Endothelial cell of umbilical vein (primary cell): ENCODE results near the gene LRRC3C. TPM values are rescaled to one million over a fixed set of nuclear protein-coding genes. Genes with fewer than 3 reads are reported as not detected.
"Not testable (repeated sequence)": the region's sequence is repeated elsewhere in the genome, so short reads cannot be mapped to it uniquely, and the experiment has no call there.

Experiments
- BruUV-seq: library from RNA; stranded (reverse); fragments of 400-500 nt; replicated peaks from 2 replicates; lab custom pipeline; 2021; lab: Mats Ljungman, UMichigan
- CTCF ChIA-PET: fragments of 300-600, 350-600 bp; sonication (Branson Sonifier 250); formaldehyde crosslinking; loops from one replicate; lab custom pipeline; 2021; ENCODE audit warnings: antibody characterized with exemption, inconsistent platforms; lab: Charles Lee
- POLR2A ChIA-PET: fragments of 300-600, 350-600 bp; sonication (Branson Sonifier 250); formaldehyde crosslinking; loops from one replicate; lab custom pipeline; 2021; ENCODE audit warnings: antibody characterized with exemption, inconsistent platforms; lab: Charles Lee
- DNase-seq: peaks from one replicate; pipeline ENCODE4 v3.0.0-alpha.2; 2011; ENCODE audit warnings: low read depth, low spot score
- FAIRE-seq: peaks from 2 replicates; lab custom pipeline; 2011; peaks lifted over from hg19 to GRCh38; lab: Jason Lieb, UNC
- H2AFZ ChIP-seq: 2 replicates; pipeline ENCODE4 v1.6.0; 2012; ENCODE audit warnings: low read depth, low read length, control low read depth, inconsistent platforms
- H3K27ac ChIP-seq: 2 replicates; pipeline ENCODE4 v1.5.1; 2011; ENCODE audit warnings: low read depth, mild to moderate bottlenecking, control low read depth, low read length, moderate library complexity; ENCODE audit not compliant: insufficient read depth
- H3K27me3 ChIP-seq, 2 experiments: 2 replicates each; pipeline versions ENCODE4 v1.6.0 to v1.6.1; 2011; ENCODE audit warnings: low read length in 2 of 2, mixed read lengths in 1 of 2; ENCODE audit not compliant: control insufficient read depth in 2 of 2, insufficient read depth in 2 of 2
- H3K36me3 ChIP-seq, 2 experiments: 2 replicates in 1 of 2; 3 replicates in 1 of 2; pipeline ENCODE4 v1.5.1; 2011; ENCODE audit warnings: low read length in 2 of 2, mild to moderate bottlenecking in 1 of 2, moderate library complexity in 1 of 2; ENCODE audit not compliant: control insufficient read depth in 2 of 2, insufficient read depth in 2 of 2; ENCODE audit errors: extremely low read depth in 1 of 2
- H3K4me1 ChIP-seq: 3 replicates; pipeline ENCODE4 v1.5.1; 2011; ENCODE audit warnings: mild to moderate bottlenecking, low read length; ENCODE audit not compliant: control insufficient read depth, insufficient read depth; ENCODE audit errors: extremely low read depth
- H3K4me2 ChIP-seq: 2 replicates; pipeline ENCODE4 v1.6.1; 2011; ENCODE audit warnings: low read length, control low read depth, mixed read lengths; ENCODE audit not compliant: insufficient read depth
- H3K4me3 ChIP-seq, 3 experiments: fragments of 200-600 bp in 1 of 3; sonication (generic), shearing (Covaris generic) in 1 of 3; replicated peaks in 1 of 3; 2 replicates each; pipeline ENCODE4 v1.5.1; 2011 to 2016; ENCODE audit warnings: control low read depth in 3 of 3, low read length in 3 of 3, mild to moderate bottlenecking in 2 of 3, inconsistent platforms in 1 of 3, low read depth in 1 of 3, moderate library complexity in 1 of 3; ENCODE audit not compliant: insufficient read depth in 1 of 3
- H3K79me2 ChIP-seq: 2 replicates; pipeline ENCODE4 v1.6.0; 2012; ENCODE audit warnings: low read length, inconsistent platforms; ENCODE audit not compliant: control insufficient read depth, insufficient read depth
- H3K9ac ChIP-seq: replicated peaks from 2 replicates; pipeline ENCODE3; 2011; ENCODE audit warnings: low read length, control low read depth; ENCODE audit not compliant: insufficient read depth; ENCODE audit errors: extremely low read depth
- H3K9me1 ChIP-seq: replicated peaks from 3 replicates; pipeline ENCODE4 v1.6.0; 2011; ENCODE audit warnings: mild to moderate bottlenecking, low read length; ENCODE audit not compliant: control insufficient read depth, insufficient read depth; ENCODE audit errors: extremely low read depth
- H3K9me3 ChIP-seq: replicated peaks from 2 replicates; pipeline ENCODE4 v1.5.1; 2012; ENCODE audit warnings: low read length, inconsistent platforms; ENCODE audit not compliant: control insufficient read depth, insufficient read depth
- H4K20me1 ChIP-seq: replicated peaks from 2 replicates; pipeline ENCODE3; 2011; ENCODE audit warnings: mild to moderate bottlenecking, low read length; ENCODE audit not compliant: control insufficient read depth, insufficient read depth; ENCODE audit errors: extremely low read depth
- CTCF ChIP-seq, 2 donors: IDR thresholded peaks; 1 replicate in 1 of 2; 2 replicates in 1 of 2; pipeline ENCODE4 v1.5.1; 2011; ENCODE audit warnings: low read length in 2 of 2, mild to moderate bottlenecking in 2 of 2, moderate library complexity in 2 of 2, control low read depth in 1 of 2, inconsistent platforms in 1 of 2, low read depth in 1 of 2; ENCODE audit not compliant: insufficient read depth in 1 of 2; ENCODE audit errors: extremely low read depth in 1 of 2
- EZH2 ChIP-seq: IDR thresholded peaks from 2 replicates; pipeline ENCODE4 v1.6.1; 2012; ENCODE audit warnings: borderline replicate concordance, low read depth, mild to moderate bottlenecking, moderate library complexity, low read length, inconsistent platforms; ENCODE audit not compliant: severe bottlenecking
- FOS ChIP-seq: IDR thresholded peaks from 2 replicates; pipeline ENCODE4 v1.6.1; 2011; ENCODE audit warnings: mild to moderate bottlenecking, low read length, moderate library complexity, borderline replicate concordance; ENCODE audit not compliant: insufficient read depth
- JUN ChIP-seq: IDR thresholded peaks from 2 replicates; pipeline ENCODE4 v1.6.1; 2011; ENCODE audit warnings: borderline replicate concordance, low read depth; ENCODE audit not compliant: insufficient read length, insufficient read depth
- MYC ChIP-seq: IDR thresholded peaks from one replicate; pipeline ENCODE4 v1.6.1; 2011; ENCODE audit warnings: mild to moderate bottlenecking, low read depth, low read length
- POLR2A ChIP-seq: IDR thresholded peaks from 2 replicates; pipeline ENCODE4 v1.6.1; 2012; ENCODE audit warnings: low read depth, mild to moderate bottlenecking, control low read depth, low read length
- dilution Hi-C: fragments of 300-500 bp; cut with MboI; formaldehyde crosslinking; loops from one replicate; pipeline ENCODE4 v1.15.0; 2019; ENCODE audit warnings: low sequenced_read_pairs; ENCODE audit not compliant: extremely low pct_ligation_motif_present
- intact Hi-C: fragments of 100-400 bp; cut with micrococcal nuclease; formaldehyde crosslinking; loops from one replicate; pipeline ENCODE4 v1.10.0; 2022
- polyA plus RNA-seq, 4 experiments: library from polyadenylated mRNA; depleted of rRNA in 3 of 4; stranded (reverse) in 3 of 4; unstranded in 1 of 4; fragments of >200 nt; gene quantifications; 2 replicates each; pipeline versions ENCODE4 v1.2.1 to v1.2.3, GENCODE V29; 2011 to 2012; ENCODE audit warnings: missing spikeins in 1 of 4
- total RNA-seq: library from RNA; stranded (reverse); gene quantifications from 2 replicates; pipeline ENCODE4 v1.2.3, GENCODE V29; 2021

The LRRC3C gene
- total and polyA plus RNA-seq, 2 donors (not counting 3 experiments of a cell fraction or from before 2014, with no cell fraction given), result not detected

- Histone ChIP-seq H3K79me2 (no peaks in the 10 kb centered on the region), H3K36me3 (no peaks in the 10 kb centered on the region), H3K4me3 (no peak overlapping the region), H3K9me1 (no peaks in the 10 kb centered on the region), H3K4me1 (no peaks in the 10 kb centered on the region), H3K9me3 (no peaks in the 10 kb centered on the region), H3K9ac (no peak overlapping the region), H3K27ac (no peak overlapping the region), H3K27me3 (peaks cover 0 to 3% of the 10 kb centered on the region in 2 experiments), H4K20me1 (no peaks in the 10 kb centered on the region), H3K4me2 (no peak overlapping the region), H2AFZ (no peak overlapping the region)
- intact Hi-C loops (no loop called here), dilution Hi-C loops (no loop called here)
- FAIRE-seq (no peak), DNase-seq (no peak)
- POLR2A ChIA-PET, result no interaction called here
- TF ChIP-seq POLR2A (no peak), MYC (no peak), FOS (no peak), JUN (no peak), CTCF (IDR thresholded peaks at IDR 0.05; ENCODE audit: extremely low read depth in 1 of 2, insufficient read depth in 1 of 2, low read depth in 1 of 2, low read length in 2 of 2) (no peak), EZH2 (no peak)
- no TSS peak for BruUV-seq
- CTCF ChIA-PET, result interaction anchor here (2.9 kb wide), 1 partner anchor 12 kb away, joined by 9 read pairs; no protein-coding TSS in a partner anchor
Measured at GRCh38 chr17:39946551-39947330, 19.2 kb downstream of the LRRC3C start.

DNA sequence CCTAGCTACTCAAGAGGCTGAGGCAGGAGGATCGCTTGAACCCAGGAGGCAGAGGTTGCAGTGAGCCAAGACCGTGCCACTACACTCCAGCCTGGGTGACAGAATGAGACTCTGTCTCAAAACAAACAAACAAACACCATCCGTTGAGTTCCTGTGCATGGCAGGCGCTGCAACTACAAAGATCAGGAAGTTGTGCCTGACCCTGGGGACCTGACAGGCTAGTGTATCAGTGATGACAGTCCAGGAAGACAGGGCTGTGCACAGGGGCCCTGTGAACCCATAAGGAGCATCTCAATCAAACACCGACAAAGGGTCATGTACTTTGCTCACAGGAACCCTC is 20.9 kb downstream of the LRRC3C start:
- H3K4me2 ChIP-seq, DNase-seq, H2AFZ ChIP-seq, H3K36me3 ChIP-seq, BruUV-seq, H3K27ac ChIP-seq, H3K9ac ChIP-seq, dilution Hi-C loops, FAIRE-seq, intact Hi-C loops, H3K27me3 ChIP-seq, H3K9me1 ChIP-seq, POLR2A ChIA-PET, H4K20me1 ChIP-seq, H3K79me2 ChIP-seq, H3K9me3 ChIP-seq, H3K4me3 ChIP-seq, H3K4me1 ChIP-seq: not testable (repeated sequence)
- CTCF ChIA-PET, result interaction anchor here (0.6 to 2.9 kb wide), 3 partner anchors 9 to 49 kb away, joined by 3 to 9 read pairs (median 3); no protein-coding TSS in a partner anchor
